ENCODE results near the gene FLAD1. TPM values are rescaled to one million over a fixed set of nuclear protein-coding genes. Genes with fewer than 3 reads are reported as not detected.

The FLAD1 gene
- total and polyA plus RNA-seq, 2 of the 4 experiments (the other 2 are of a cell fraction) = 26.3 to 37.3 TPM

- ChIA-PET CTCF (interaction anchor here (1.0 to 1.2 kb wide), 2 partner anchors 19 to 148 kb away, joined by 3 read pairs; partner anchors contain the start of gene PBXIP1), POLR2A (ENCODE audit: unreplicated experiment) (interaction anchor here (0.6 to 1.0 kb wide), 2 partner anchors 19 to 209 kb away, joined by 4 read pairs; partner anchors contain the start of gene PBXIP1)
- Histone ChIP-seq H3K4me1 (ENCODE audit: control insufficient read depth, insufficient read depth, low read length) (peaks cover 2% of the 10 kb centered on the region), H3K4me3 (ENCODE audit: insufficient read depth, low read depth, low read length) (peak within 1 kb of the TSS; percentile 63), H3K4ac (ENCODE audit: low read depth, low read length) (peak within 1 kb of the TSS; percentile 97), H4K8ac (ENCODE audit: low read depth in 2 of 2, low read length in 2 of 2) (peak within 1 kb of the TSS; percentile 71 to 99), H3K9me1 (ENCODE audit: insufficient read depth, low read length) (peaks cover 11% of the 10 kb centered on the region; the same call in 1 of the 2 replicates), H3K4me2 (ENCODE audit: low read depth, low read length) (peak within 1 kb of the TSS; percentile 96), H2BK5ac (ENCODE audit: low read depth, low read length, poor library complexity, severe bottlenecking) (peak within 1 kb of the TSS; percentile 98), H3K56ac (ENCODE audit: extremely low read depth, insufficient read depth, low read length) (peak within 1 kb of the TSS; percentile 99), H4K5ac (ENCODE audit: low read depth, low read length) (peak within 1 kb of the TSS; percentile 94), H3K18ac (ENCODE audit: low read depth, low read length) (peak within 1 kb of the TSS; percentile 97), H3K36me3 (ENCODE audit: control insufficient read depth, insufficient read depth, low read length) (no peaks in the 10 kb centered on the region), H4K20me1 (ENCODE audit: insufficient read depth, low read length) (no peaks in the 10 kb centered on the region), H2BK20ac (ENCODE audit: low read depth, low read length) (peak within 1 kb of the TSS; percentile 95), H2AK5ac (ENCODE audit: low read depth, low read length) (peak within 1 kb of the TSS; percentile 75), H2BK120ac (ENCODE audit: low read depth, low read length) (peak within 1 kb of the TSS; percentile 97), H2AK9ac (replicated peaks; ENCODE audit: low read depth, low read length, poor library complexity) (peak within 1 kb of the TSS; percentile 94), H3K23ac (ENCODE audit: low read depth, low read length) (peak within 1 kb of the TSS; percentile 95), H3K27me3 (ENCODE audit: control insufficient read depth, insufficient read depth, low read length) (no peaks in the 10 kb centered on the region), H3K27ac (ENCODE audit: insufficient read depth, low read length) (peak within 1 kb of the TSS; percentile 94), H4K91ac (ENCODE audit: insufficient read depth, low read depth, low read length) (peak within 1 kb of the TSS; percentile 99), H2BK15ac (ENCODE audit: low read depth, low read length) (peak within 1 kb of the TSS; percentile 99; the same call in 2 of the 3 replicates), H3K79me1 (ENCODE audit: low read depth in 1 of 2, low read length in 2 of 2) (peaks cover 0 to 14% of the 10 kb centered on the region in 2 experiments; a peak in 2 of 4 replicates), H2AFZ (replicated peaks; ENCODE audit: low read length, poor library complexity) (peak within 1 kb of the TSS; percentile 99), H3K9ac (ENCODE audit: low read depth, low read length) (peak within 1 kb of the TSS; percentile 96), H3K9me3 (ENCODE audit: control insufficient read depth, insufficient read depth, low read length) (no peaks in the 10 kb centered on the region), H3K14ac (replicated peaks; ENCODE audit: low read depth, low read length) (peak within 1 kb of the TSS; percentile 98)
- peak; percentile 95 for DNase-seq
- in situ Hi-C loops (cut with MboI; ENCODE audit: low sequenced_read_pairs) (no loop called here), intact Hi-C loops (cut with micrococcal nuclease) (loop anchor here (1.0 to 2.0 kb wide), 2 partner anchors 64 to 377 kb away; no protein-coding TSS in a partner anchor), dilution Hi-C loops (cut with HindIII; ENCODE audit: low sequenced_read_pairs, unreplicated experiment) (no loop called here)
- peak; percentile 97 for ATAC-seq (ENCODE audit: low read depth)
- 0% methylated on average over 14 of the region's 45 CpGs; no CpG with 5 or more reads in 1 of the 2 experiments for WGBS, 2 experiments (ENCODE audit: extremely low coverage in 2 of 2, insufficient read length in 1 of 2)
- BruUV-seq (replicated peaks) = no TSS peak
- TF ChIP-seq CTCF (conservative IDR thresholded peaks at IDR 0.05; ENCODE audit: low read depth, low read length) (peak; percentile 40), RAD21 (IDR thresholded peaks at IDR 0.05; ENCODE audit: low read length) (peak; percentile 24; the same call in 1 of the 2 replicates), RCOR1 (IDR thresholded peaks at IDR 0.05; ENCODE audit: insufficient replicate concordance, low read length) (peak; percentile 29), MAFK (IDR thresholded peaks at IDR 0.05; ENCODE audit: low read depth, low read length) (no peak), RFX5 (IDR thresholded peaks at IDR 0.05; ENCODE audit: low read depth, low read length) (no peak), NFE2L2 (IDR thresholded peaks at IDR 0.05; ENCODE audit: low read depth, low read length) (no peak), MXI1 (IDR thresholded peaks at IDR 0.05; ENCODE audit: borderline replicate concordance, low read depth, low read length) (peak; percentile 75; the same call in 1 of the 2 replicates), FOS (IDR thresholded peaks at IDR 0.05; ENCODE audit: low read depth, low read length) (no peak), USF2 (IDR thresholded peaks at IDR 0.05; ENCODE audit: low read depth, low read length) (peak; percentile 89; the same call in 1 of the 2 replicates), BHLHE40 (IDR thresholded peaks at IDR 0.05; ENCODE audit: low read depth, low read length) (no peak), POLR2A (IDR thresholded peaks at IDR 0.05; ENCODE audit: low read depth, low read length) (peak; percentile 64), MAZ (IDR thresholded peaks at IDR 0.05; ENCODE audit: borderline replicate concordance, low read depth, low read length) (no peak; the same call in 1 of the 2 replicates), CHD1 (IDR thresholded peaks at IDR 0.05; ENCODE audit: low read depth, low read length) (0 out of 2 replicates have a peak, but pooled peaks have one; percentile 96), CEBPB (IDR thresholded peaks at IDR 0.05; ENCODE audit: low read depth, low read length) (no peak)
- TF ChIP-seq, protein P1, sequence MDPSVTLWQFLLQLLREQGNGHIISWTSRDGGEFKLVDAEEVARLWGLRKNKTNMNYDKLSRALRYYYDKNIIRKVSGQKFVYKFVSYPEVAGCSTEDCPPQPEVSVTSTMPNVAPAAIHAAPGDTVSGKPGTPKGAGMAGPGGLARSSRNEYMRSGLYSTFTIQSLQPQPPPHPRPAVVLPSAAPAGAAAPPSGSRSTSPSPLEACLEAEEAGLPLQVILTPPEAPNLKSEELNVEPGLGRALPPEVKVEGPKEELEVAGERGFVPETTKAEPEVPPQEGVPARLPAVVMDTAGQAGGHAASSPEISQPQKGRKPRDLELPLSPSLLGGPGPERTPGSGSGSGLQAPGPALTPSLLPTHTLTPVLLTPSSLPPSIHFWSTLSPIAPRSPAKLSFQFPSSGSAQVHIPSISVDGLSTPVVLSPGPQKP (IDR thresholded peaks at IDR 0.05; ENCODE audit: borderline replicate concordance, low read depth, low read length) = no peak
These were observed 46.5 kb upstream of the FLAD1 start, which contains the start of gene PMVK for GRCh38 chr1:154936555-154937084. TSS of gene PMVK (minus strand) at chr1:154936719. CDS start at chr1:154936685, 34 bp downstream.
